Activated CD4-positive, alpha-beta T cell treated with anti-CD3 and anti-CD28 coated beads for 36 hours (primary cell): ENCODE measurements around the gene SECISBP2. TPM values are rescaled to one million over a fixed set of nuclear protein-coding genes. Genes with fewer than 3 reads are reported as not detected.

Experiments
- ATAC-seq: fragments of 200-7000 bp; cut with Tn5 transposase; one replicate; pipeline ENCODE4 v1.10.0; 2021; ENCODE audit warnings: mild to moderate bottlenecking, moderate library complexity
- CTCF ChIA-PET: fragments of 350-600 bp; sonication (Branson Sonifier 250); formaldehyde crosslinking; loops from one replicate; lab custom pipeline; 2021; ENCODE audit warnings: antibody characterized with exemption; lab: Charles Lee
- POLR2A ChIA-PET: fragments of 350-600 bp; sonication (Branson Sonifier 250); formaldehyde crosslinking; loops from one replicate; lab custom pipeline; 2021; ENCODE audit warnings: antibody characterized with exemption, inconsistent platforms; lab: Charles Lee
- DNase-seq: peaks from one replicate; pipeline ENCODE4 v3.0.0-alpha.2; 2020
- H3K27ac Mint-ChIP-seq: one replicate; pipeline ENCODE4 v1.8.0; 2021; ENCODE audit warnings: mixed read lengths
- H3K27me3 Mint-ChIP-seq: one replicate; pipeline ENCODE4 v1.8.0; 2021; ENCODE audit warnings: mixed read lengths
- H3K36me3 Mint-ChIP-seq: one replicate; pipeline ENCODE4 v1.8.0; 2021; ENCODE audit warnings: low read depth, mixed read lengths
- H3K4me1 Mint-ChIP-seq: one replicate; pipeline ENCODE4 v1.8.0; 2021; ENCODE audit warnings: mixed read lengths
- H3K4me3 Mint-ChIP-seq: one replicate; pipeline ENCODE4 v1.8.0; 2021; ENCODE audit warnings: mild to moderate bottlenecking, moderate library complexity, mixed read lengths
- H3K9me3 Mint-ChIP-seq: one replicate; pipeline ENCODE4 v1.8.0; 2021; ENCODE audit warnings: low read depth, mixed read lengths
- intact Hi-C, 2 experiments: fragments of 100-400 bp; cut with DNase I in 1 of 2; cut with micrococcal nuclease in 1 of 2; formaldehyde crosslinking; loops; one replicate each; pipeline versions ENCODE4 v1.14.2 to v1.15.1; 2022 to 2024; cut with DNase I, micrococcal nuclease
- total RNA-seq, 2 experiments: library from RNA; stranded (reverse); gene quantifications; one replicate each; pipeline ENCODE4 v1.2.3, GENCODE V29; 2021

The SECISBP2 gene
- total RNA-seq, 2 experiments from 2014 or later, result 38.6 to 49.9 TPM

- Mint-ChIP-seq H3K9me3 (no peaks in the 10 kb centered on the region), H3K27ac (no peak overlapping the region), H3K36me3 (peaks cover 72% of the 10 kb centered on the region), H3K27me3 (no peaks in the 10 kb centered on the region), H3K4me1 (peaks cover 22% of the 10 kb centered on the region), H3K4me3 (no peak overlapping the region)
- CTCF ChIA-PET, result no interaction called here
- no peak for ATAC-seq
- intact Hi-C loops, result no loop called here
- DNase-seq, result no peak
- POLR2A ChIA-PET, result interaction anchor here (0.6 kb wide), 1 partner anchor 168 kb away, joined by 4 read pairs; no protein-coding TSS in a partner anchor
These were observed 31.3 kb downstream of the SECISBP2 start for GRCh38 chr9:89349607-89350006.

GRCh38 chr9:89350988-89351557, 32.8 kb downstream of the SECISBP2 start:
- intact Hi-C loops, result no loop called here
- CTCF ChIA-PET, result interaction anchor here (0.7 kb wide), 1 partner anchor 235 kb away, joined by 3 read pairs; no protein-coding TSS in a partner anchor
- POLR2A ChIA-PET, result no interaction called here

GRCh38 chr9:89351584-89352300, 33.4 kb downstream of the SECISBP2 start:
- intact Hi-C loops, result no loop called here
- peaks cover 17% of the 10 kb centered on the region for H3K4me1 Mint-ChIP-seq
- H3K4me3 Mint-ChIP-seq, result no peak overlapping the region
- ChIA-PET POLR2A (interaction anchor here (0.5 kb wide), 1 partner anchor 216 kb away, joined by 3 read pairs; no protein-coding TSS in a partner anchor), CTCF (interaction anchor here (0.7 to 1.2 kb wide), 2 partner anchors 11 to 234 kb away, joined by 3 read pairs; no protein-coding TSS in a partner anchor)
- DNase-seq, result no peak
- no peaks in the 10 kb centered on the region for H3K9me3 Mint-ChIP-seq
- ATAC-seq, result no peak
- H3K36me3 Mint-ChIP-seq, result peaks cover 68% of the 10 kb centered on the region
- no peaks in the 10 kb centered on the region for H3K27me3 Mint-ChIP-seq
- peak overlapping the region; percentile 66 for H3K27ac Mint-ChIP-seq

More at GRCh38 chr9:89350988-89351557, 32.8 kb downstream of the SECISBP2 start:
- H3K4me1 Mint-ChIP-seq, result peaks cover 17% of the 10 kb centered on the region
- peaks cover 68% of the 10 kb centered on the region for H3K36me3 Mint-ChIP-seq
- peak overlapping the region; percentile 11 for H3K27ac Mint-ChIP-seq
- H3K9me3 Mint-ChIP-seq, result no peaks in the 10 kb centered on the region
- no peaks in the 10 kb centered on the region for H3K27me3 Mint-ChIP-seq
- no peak overlapping the region for H3K4me3 Mint-ChIP-seq
- DNase-seq (no peak), ATAC-seq (no peak)

GRCh38 chr9:89352451-89352850, 34.2 kb downstream of the SECISBP2 start:
- Mint-ChIP-seq H3K27me3 (no peaks in the 10 kb centered on the region), H3K4me3 (no peak overlapping the region), H3K4me1 (peaks cover 18% of the 10 kb centered on the region), H3K27ac (peak overlapping the region; percentile 66), H3K9me3 (no peaks in the 10 kb centered on the region), H3K36me3 (peaks cover 63% of the 10 kb centered on the region)
- DNase-seq (no peak), ATAC-seq (no peak)
- CTCF ChIA-PET, result interaction anchor here (1.1 to 1.2 kb wide), 2 partner anchors 11 to 15 kb away, joined by 3 to 4 read pairs; no protein-coding TSS in a partner anchor
- intact Hi-C loops, result no loop called here
- POLR2A ChIA-PET, result no interaction called here

- no peak for DNase-seq
- Mint-ChIP-seq H3K36me3 (peaks cover 67% of the 10 kb centered on the region), H3K27ac (peak overlapping the region; percentile 52), H3K4me1 (peaks cover 18% of the 10 kb centered on the region), H3K4me3 (no peak overlapping the region), H3K9me3 (no peaks in the 10 kb centered on the region), H3K27me3 (no peaks in the 10 kb centered on the region)
- intact Hi-C loops, result no loop called here
- ChIA-PET CTCF (interaction anchor here (1.1 to 1.2 kb wide), 3 partner anchors 12 to 28 kb away, joined by 3 to 4 read pairs (median 4); no protein-coding TSS in a partner anchor), POLR2A (no interaction called here)
- ATAC-seq, result no peak
These were observed 34.8 kb downstream of the SECISBP2 start for GRCh38 chr9:89352874-89353649.

- POLR2A ChIA-PET, result no interaction called here
These were observed 35.7 kb downstream of the SECISBP2 start for GRCh38 chr9:89353989-89354388.

GRCh38 chr9:89354471-89354870, 36.2 kb downstream of the SECISBP2 start:
- peaks cover 64% of the 10 kb centered on the region for H3K36me3 Mint-ChIP-seq
- no peak for ATAC-seq
- intact Hi-C loops, result no loop called here
- peak overlapping the region; percentile 52 for H3K27ac Mint-ChIP-seq
- peaks cover 18% of the 10 kb centered on the region for H3K4me1 Mint-ChIP-seq
- DNase-seq, result no peak
- H3K9me3 Mint-ChIP-seq, result no peaks in the 10 kb centered on the region
- POLR2A ChIA-PET, result no interaction called here
- no peaks in the 10 kb centered on the region for H3K27me3 Mint-ChIP-seq
- H3K4me3 Mint-ChIP-seq, result no peak overlapping the region
- CTCF ChIA-PET, result interaction anchor here (1.1 kb wide), 1 partner anchor 29 kb away, joined by 4 read pairs; no protein-coding TSS in a partner anchor

More at GRCh38 chr9:89353989-89354388, 35.7 kb downstream of the SECISBP2 start:
- Mint-ChIP-seq H3K27ac (peak overlapping the region; percentile 52), H3K4me1 (peaks cover 18% of the 10 kb centered on the region), H3K36me3 (peaks cover 64% of the 10 kb centered on the region), H3K27me3 (no peaks in the 10 kb centered on the region), H3K4me3 (no peak overlapping the region), H3K9me3 (no peaks in the 10 kb centered on the region)
- DNase-seq (no peak), ATAC-seq (no peak)
- intact Hi-C loops, result no loop called here
- CTCF ChIA-PET, result interaction anchor here (1.1 kb wide), 1 partner anchor 29 kb away, joined by 4 read pairs; no protein-coding TSS in a partner anchor

- no peak for DNase-seq
- Mint-ChIP-seq H3K4me3 (no peak overlapping the region), H3K27me3 (no peaks in the 10 kb centered on the region), H3K36me3 (peaks cover 61% of the 10 kb centered on the region), H3K4me1 (peaks cover 11% of the 10 kb centered on the region), H3K27ac (no peak overlapping the region), H3K9me3 (no peaks in the 10 kb centered on the region)
- CTCF ChIA-PET, result interaction anchor here (0.6 to 1.4 kb wide), 2 partner anchors 14 to 558 kb away, joined by 3 to 5 read pairs; no protein-coding TSS in a partner anchor
- ATAC-seq, result no peak
- POLR2A ChIA-PET, result interaction anchor here (1.2 kb wide), 1 partner anchor 9 kb away, joined by 3 read pairs; no protein-coding TSS in a partner anchor
- intact Hi-C loops, result no loop called here
These were observed 38.5 kb downstream of the SECISBP2 start for GRCh38 chr9:89356782-89357181.

GRCh38 chr9:89357331-89358197, 39.3 kb downstream of the SECISBP2 start:
- ATAC-seq, result no peak
- Mint-ChIP-seq H3K4me1 (peaks cover 4% of the 10 kb centered on the region), H3K9me3 (no peaks in the 10 kb centered on the region), H3K27me3 (no peaks in the 10 kb centered on the region), H3K4me3 (no peak overlapping the region), H3K27ac (peak overlapping the region; percentile 7), H3K36me3 (peaks cover 56% of the 10 kb centered on the region)
- DNase-seq, result no peak
- ChIA-PET POLR2A (interaction anchor here (0.7 to 1.2 kb wide), 2 partner anchors 10 to 51 kb away, joined by 3 read pairs; no protein-coding TSS in a partner anchor), CTCF (interaction anchor here (0.6 to 1.4 kb wide), 2 partner anchors 14 to 558 kb away, joined by 3 to 5 read pairs; no protein-coding TSS in a partner anchor)
- intact Hi-C loops, result no loop called here

- Mint-ChIP-seq H3K27me3 (no peaks in the 10 kb centered on the region), H3K36me3 (peaks cover 53% of the 10 kb centered on the region), H3K4me3 (no peak overlapping the region), H3K9me3 (no peaks in the 10 kb centered on the region), H3K4me1 (peaks cover 2% of the 10 kb centered on the region), H3K27ac (no peak overlapping the region)
- ChIA-PET CTCF (no interaction called here), POLR2A (interaction anchor here (0.7 kb wide), 1 partner anchor 50 kb away, joined by 3 read pairs; no protein-coding TSS in a partner anchor)
- intact Hi-C loops, result no loop called here
- no peak for DNase-seq
- ATAC-seq, result no peak
These were observed 40.1 kb downstream of the SECISBP2 start for GRCh38 chr9:89358376-89358916.
